Spleen (tissue), 11 donors: ENCODE measurements around the gene CHST15. TPM values are rescaled to one million over a fixed set of nuclear protein-coding genes. Genes with fewer than 3 reads are reported as not detected.

Source experiments
- DNase-seq: peaks from one replicate; pipeline ENCODE4 v3.0.0-alpha.2; 2020
- H3K27ac ChIP-seq, 8 donors: fragments of 200-600 bp; sonication (generic) in 7 of 8; 1 replicate in 4 of 8; 2 replicates in 4 of 8; pipeline versions ENCODE4 v1.5.0 to v1.8.0; 2016 to 2021; ENCODE audit warnings: inconsistent platforms in 4 of 8, mild to moderate bottlenecking in 4 of 8, moderate library complexity in 1 of 8
- H3K27me3 ChIP-seq, 7 donors: fragments of 200-600 bp; sonication (generic) in 6 of 7; replicated peaks in 1 of 7; 1 replicate in 4 of 7; 2 replicates in 3 of 7; pipeline versions ENCODE4 v1.5.0 to v1.8.0; 2016 to 2021; ENCODE audit warnings: inconsistent platforms in 3 of 7, mild to moderate bottlenecking in 1 of 7
- H3K36me3 ChIP-seq, 6 donors: fragments of 200-600 bp; sonication (generic) in 5 of 6; 1 replicate in 4 of 6; 2 replicates in 2 of 6; pipeline versions ENCODE4 v1.5.0 to v1.8.0; 2016 to 2021; ENCODE audit warnings: inconsistent platforms in 2 of 6
- H3K4me1 ChIP-seq, 6 donors: fragments of 200-600 bp; sonication (generic) in 5 of 6; 1 replicate in 3 of 6; 2 replicates in 3 of 6; pipeline versions ENCODE4 v1.5.0 to v1.8.0; 2016 to 2021; ENCODE audit warnings: inconsistent platforms in 3 of 6
- H3K4me3 ChIP-seq, 8 donors: fragments of 200-600 bp; sonication (generic) in 7 of 8; 1 replicate in 4 of 8; 2 replicates in 4 of 8; pipeline versions ENCODE4 v1.5.0 to v1.8.0; 2016 to 2021; ENCODE audit warnings: inconsistent platforms in 4 of 8, mild to moderate bottlenecking in 4 of 8, moderate library complexity in 2 of 8
- H3K9me3 ChIP-seq, 8 donors: fragments of 200-600 bp; sonication (generic) in 7 of 8; 1 replicate in 4 of 8; 2 replicates in 4 of 8; pipeline versions ENCODE4 v1.5.0 to v1.8.0; 2016 to 2021; ENCODE audit warnings: inconsistent platforms in 4 of 8
- CTCF ChIP-seq, 11 experiments: fragments of 200-600 bp in 7 of 11; fragments of 450-650 bp in 4 of 11; sonication (generic) in 4 of 11; IDR thresholded peaks in 8 of 11; conservative IDR thresholded peaks in 3 of 11; 1 replicate in 7 of 11; 2 replicates in 4 of 11; pipeline versions ENCODE4 v1.4.0 to v1.8.0; 2016 to 2021; ENCODE audit warnings: antibody characterized with exemption in 11 of 11, inconsistent platforms in 4 of 11, mild to moderate bottlenecking in 1 of 11
- POLR2A ChIP-seq, 3 donors: fragments of 450-650 bp; IDR thresholded peaks; one replicate each; pipeline ENCODE4 v1.5.1; 2017; ENCODE audit warnings: antibody characterized with exemption in 3 of 3, mild to moderate bottlenecking in 1 of 3
- POLR2AphosphoS5 ChIP-seq, 3 donors: sonication (generic); formaldehyde crosslinking; IDR thresholded peaks; one replicate each; pipeline ENCODE4 v1.5.1; 2017; ENCODE audit warnings: antibody characterized with exemption in 3 of 3
- WGBS, 5 donors: extraction: QIAGEN DNeasy Blood & Tissue Kit in 3 of 5; methylation state at CpG; one replicate each; pipeline versions ENCODE4 v1.1.5 to v1.1.7; 2013 to 2018; 5-methylcytosine and 5-hydroxymethylcytosine counted together
- intact Hi-C: fragments of 100-400 bp; cut with DNase I; formaldehyde crosslinking; loops from one replicate; pipeline ENCODE4 v1.15.0; 2023; ENCODE audit warnings: low total_unique reads
- polyA plus RNA-seq, 3 donors: library from polyadenylated mRNA; stranded (reverse); fragments of 200-250 nt; gene quantifications; one replicate each; pipeline ENCODE4 v1.2.1, GENCODE V29; 2013
- total RNA-seq, 7 donors: library from RNA; depleted of rRNA in 3 of 7; stranded (reverse); fragments of >200 nt in 3 of 7; fragmentation: NEBNext Ultra II Directional in 4 of 7; extraction: Animal tissue kit (Norgen Biotek cat#: 25700) in 4 of 7; gene quantifications; one replicate each; pipeline versions ENCODE4 v1.1.0 to v1.2.1, GENCODE V29; 2016 to 2021
- donor health status: healthy with polysubstance abuse.
- donor health status: DM: no; HTN: no; CAD: no; lungs with moderate emphysema.
- donor health status: DM: no; HTN: no; CAD: no.
- donor health status: Bipolar disorder and iron deficiency.
- donor health status: healthy.
- donor health status: DM: no; HTN: no; CAD: no.
- donor health status: DM: yes; HTN: yes; CAD: no.

The CHST15 gene
- total and polyA plus RNA-seq, 10 donors = 6.1 to 133 (median 102) TPM

DNA sequence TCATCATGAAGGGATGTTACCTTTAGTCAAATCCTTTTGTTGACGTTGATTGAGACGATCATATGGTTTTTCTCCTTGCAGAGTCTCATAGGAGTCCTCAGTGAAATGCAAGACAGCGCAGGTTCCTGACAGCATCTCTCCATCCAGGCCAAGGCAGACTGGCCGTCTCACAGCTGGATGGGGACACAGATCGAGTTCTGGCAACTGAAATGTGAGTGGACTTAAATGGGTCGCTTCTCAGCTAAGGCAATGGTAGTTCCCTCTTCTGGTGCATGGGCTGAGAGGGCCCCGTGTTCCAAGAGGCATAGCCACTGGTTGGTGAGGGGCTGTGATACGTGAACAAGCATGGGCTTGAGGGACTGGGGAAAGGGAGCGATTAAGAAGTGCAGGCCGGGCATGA is 102.5 kb downstream of the CHST15 start:
- DNase-seq = no peak
- intact Hi-C loops = loop anchor here (5.0 kb wide), 1 partner anchor 271 kb away; no protein-coding TSS in a partner anchor
- no peak overlapping the region for H3K4me3 ChIP-seq
- H3K9me3 ChIP-seq = peaks cover 0 to 5% (median 0%) of the 10 kb centered on the region in 8 donors
- no peak overlapping the region for H3K27ac ChIP-seq
- H3K4me1 ChIP-seq = peaks cover 15 to 28% (median 21%) of the 10 kb centered on the region in 6 donors
- WGBS, 5 donors = 81 to 86% (median 81%) methylated on average over 10 of the region's 10 CpGs
- TF ChIP-seq POLR2AphosphoS5 (IDR thresholded peaks at IDR 0.05) (no peak), POLR2A (IDR thresholded peaks at IDR 0.05) (no peak), CTCF (IDR thresholded peaks at IDR 0.05 in 8 of 11, conservative IDR thresholded peaks at IDR 0.05 in 3 of 11) (no peak)
- peaks cover 0 to 87% (median 44%) of the 10 kb centered on the region in 7 donors for H3K27me3 ChIP-seq
- H3K36me3 ChIP-seq = no peaks in the 10 kb centered on the region

GRCh38 chr10:123988694-123989093 is 104.7 kb downstream of the CHST15 start:
- intact Hi-C loops = no loop called here
- peaks cover 0 to 6% (median 0%) of the 10 kb centered on the region in 8 donors for H3K9me3 ChIP-seq
- H3K27me3 ChIP-seq = peaks cover 0 to 65% (median 29%) of the 10 kb centered on the region in 7 donors
- 51 to 73% (median 61%) methylated on average over 2 of the region's 2 CpGs for WGBS, 5 donors
- H3K4me3 ChIP-seq = no peak overlapping the region
- no peak overlapping the region for H3K27ac ChIP-seq
- peaks cover 0 to 9% (median 2%) of the 10 kb centered on the region in 6 donors for H3K4me1 ChIP-seq
- no peaks in the 10 kb centered on the region for H3K36me3 ChIP-seq
- no peak for TF ChIP-seq POLR2AphosphoS5 (IDR thresholded peaks at IDR 0.05)
- TF ChIP-seq POLR2A (IDR thresholded peaks at IDR 0.05) = no peak
- TF ChIP-seq CTCF (IDR thresholded peaks at IDR 0.05 in 8 of 11, conservative IDR thresholded peaks at IDR 0.05 in 3 of 11) = no peak
- DNase-seq = no peak

GRCh38 chr10:123986736-123987135 is 106.7 kb downstream of the CHST15 start:
- WGBS, 5 donors = 0 to 66% (median 36%) methylated on average over 1 of the region's 1 CpG
- intact Hi-C loops = no loop called here
- Histone ChIP-seq H3K4me3 (no peak overlapping the region), H3K36me3 (no peaks in the 10 kb centered on the region), H3K27ac (no peak overlapping the region), H3K27me3 (peaks cover 0 to 45% (median 12%) of the 10 kb centered on the region in 7 donors), H3K4me1 (peaks cover 0 to 3% (median under 1%) of the 10 kb centered on the region in 6 donors), H3K9me3 (peaks cover 0 to 6% (median 0%) of the 10 kb centered on the region in 8 donors)
- DNase-seq = no peak
- TF ChIP-seq CTCF (IDR thresholded peaks at IDR 0.05 in 8 of 11, conservative IDR thresholded peaks at IDR 0.05 in 3 of 11) = no peak
- TF ChIP-seq POLR2AphosphoS5 (IDR thresholded peaks at IDR 0.05) = no peak
- TF ChIP-seq POLR2A (IDR thresholded peaks at IDR 0.05) = no peak

DNA sequence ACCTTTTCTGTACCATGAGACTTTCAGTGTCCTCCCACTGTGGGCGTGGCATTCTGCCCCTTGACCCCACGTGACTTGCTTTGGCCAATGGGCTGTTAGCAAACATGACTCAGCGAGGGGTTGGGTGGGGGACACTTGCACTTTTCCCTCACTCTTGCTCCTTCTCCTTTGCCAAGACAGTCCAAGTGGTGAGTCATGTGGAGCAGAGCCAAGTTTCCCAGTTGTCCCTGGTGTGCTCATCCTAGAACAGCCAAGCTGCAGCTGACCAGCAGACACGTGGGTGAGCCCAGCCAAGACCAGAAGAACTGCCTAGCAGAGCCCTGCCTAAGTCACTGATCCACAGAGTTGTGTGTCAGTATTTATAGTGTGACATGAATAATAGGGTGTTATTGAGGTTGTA is 119.0 kb downstream of the CHST15 start:
- no peak for DNase-seq
- peaks cover 0 to 8% (median 3%) of the 10 kb centered on the region in 6 donors for H3K4me1 ChIP-seq
- no peaks in the 10 kb centered on the region for H3K36me3 ChIP-seq
- H3K4me3 ChIP-seq = no peak overlapping the region
- TF ChIP-seq POLR2A (IDR thresholded peaks at IDR 0.05) = no peak
- no peak for TF ChIP-seq CTCF (IDR thresholded peaks at IDR 0.05 in 8 of 11, conservative IDR thresholded peaks at IDR 0.05 in 3 of 11)
- TF ChIP-seq POLR2AphosphoS5 (IDR thresholded peaks at IDR 0.05) = no peak
- peaks cover 0 to 7% (median 0%) of the 10 kb centered on the region in 8 donors for H3K9me3 ChIP-seq
- peaks cover 3 to 89% (median 38%) of the 10 kb centered on the region in 7 donors for H3K27me3 ChIP-seq
- WGBS, 5 donors = 67 to 78% (median 74%) methylated on average over 4 of the region's 4 CpGs
- H3K27ac ChIP-seq = no peak overlapping the region
- intact Hi-C loops = no loop called here
